NOMO-1 treated with DMSO at 0.1 percent for 48 hours (cell line): ENCODE measurements around the gene DAPP1.

Experiments used
- DNase-seq: peaks from one replicate; lab custom pipeline; 2025; ENCODE audit not compliant: unreplicated experiment; lab: John Stamatoyannopoulos, UW

DAPP1 gene

DNA sequence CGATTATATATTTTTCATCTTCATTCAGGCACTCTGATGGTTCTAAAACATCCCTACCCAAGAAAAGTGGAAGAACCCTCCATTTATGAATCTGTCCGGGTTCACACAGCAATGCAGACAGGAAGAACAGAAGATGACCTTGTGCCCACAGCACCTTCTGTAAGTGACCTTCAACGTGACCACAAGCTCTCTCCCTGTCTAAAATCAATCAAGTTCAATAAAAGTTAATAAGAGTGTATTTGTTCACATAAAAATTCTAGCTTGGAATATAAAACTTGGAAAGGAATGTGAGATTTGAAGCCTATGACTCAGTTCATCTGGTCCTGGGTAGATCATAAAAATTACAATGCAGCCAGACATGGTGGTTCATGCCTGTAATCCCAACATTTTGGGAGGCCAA is 36.6 kb downstream of the DAPP1 start:
- no peak for DNase-seq

DNA sequence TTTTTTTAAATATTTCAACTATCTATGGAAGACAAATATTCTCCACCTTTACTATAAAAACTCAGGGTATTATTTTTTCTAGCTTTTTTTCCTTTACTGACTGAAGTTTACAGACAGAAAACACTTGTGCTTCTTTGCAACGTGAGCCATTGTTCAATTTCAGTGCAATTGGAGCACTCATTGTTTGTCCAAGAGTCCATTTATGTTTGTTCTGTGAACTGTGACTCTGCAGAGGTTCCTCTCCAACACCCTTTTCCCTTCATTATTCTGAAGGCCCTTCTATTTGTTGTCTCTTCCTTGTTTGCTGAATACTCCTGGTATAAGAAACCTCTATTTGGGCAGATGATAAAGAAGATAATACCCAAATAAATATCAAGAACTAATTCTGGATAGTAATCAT is 37.4 kb downstream of the DAPP1 start:
- no peak for DNase-seq

DNA sequence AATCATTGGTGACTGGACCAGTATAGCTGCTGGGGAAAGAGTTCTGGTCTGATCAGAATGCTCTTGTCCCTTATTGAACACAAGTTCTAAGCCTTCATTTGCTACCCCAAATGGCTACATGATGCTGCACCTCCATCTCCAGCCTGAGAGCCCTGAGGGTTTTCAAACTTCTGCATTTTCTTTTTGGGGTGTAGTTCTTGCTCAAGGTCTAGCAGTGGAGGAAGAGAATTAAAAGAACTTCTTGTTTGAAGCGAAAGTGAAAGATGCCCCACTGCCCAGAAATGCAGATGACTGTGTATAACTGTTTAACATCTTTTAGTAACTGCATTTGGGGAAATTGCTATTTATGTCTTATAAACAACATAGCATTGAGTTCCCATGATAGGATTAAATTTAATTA is 39.1 kb downstream of the DAPP1 start:
- peak; percentile 91 for DNase-seq

DNA sequence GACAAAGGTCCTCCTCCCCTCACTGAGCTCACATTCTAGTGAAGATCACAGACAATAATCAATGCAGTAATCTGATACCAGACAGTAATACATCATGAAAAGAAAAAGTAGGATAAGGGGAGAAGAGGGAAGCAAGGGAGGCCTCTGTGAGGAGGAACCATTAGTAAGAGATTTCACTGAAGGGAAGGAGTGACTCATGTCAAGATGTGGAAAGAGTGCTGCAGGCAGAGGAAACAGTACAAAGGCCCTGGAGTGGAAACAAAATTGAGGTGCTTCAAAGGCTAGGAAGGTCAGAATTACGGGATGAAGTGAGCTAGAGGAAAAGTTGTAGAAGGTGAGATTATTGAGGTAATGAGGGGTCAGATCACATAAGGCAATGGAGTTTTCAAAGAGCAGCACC is 39.5 kb downstream of the DAPP1 start:
- peak; percentile 90 for DNase-seq

DNA sequence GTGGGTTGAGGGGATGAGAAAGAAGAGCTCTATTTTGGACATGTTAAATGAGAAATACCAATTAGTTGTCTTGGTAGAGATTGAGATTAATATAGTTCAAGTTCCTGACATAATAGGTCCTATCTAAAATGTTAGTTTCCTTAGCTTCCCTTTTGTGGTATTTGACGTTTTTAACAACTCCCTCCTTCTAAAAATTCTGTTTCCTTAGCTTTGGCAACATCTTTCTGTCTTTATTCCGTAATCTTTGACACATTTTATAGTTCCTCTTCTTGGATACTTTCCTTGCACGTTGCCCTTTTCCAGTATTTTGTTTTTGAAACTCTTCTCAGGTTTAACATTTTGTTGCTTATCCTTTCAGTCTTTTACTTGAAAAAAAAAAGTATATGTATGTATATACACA is 40.7 kb downstream of the DAPP1 start:
- DNase-seq: peak; percentile 85

DNA sequence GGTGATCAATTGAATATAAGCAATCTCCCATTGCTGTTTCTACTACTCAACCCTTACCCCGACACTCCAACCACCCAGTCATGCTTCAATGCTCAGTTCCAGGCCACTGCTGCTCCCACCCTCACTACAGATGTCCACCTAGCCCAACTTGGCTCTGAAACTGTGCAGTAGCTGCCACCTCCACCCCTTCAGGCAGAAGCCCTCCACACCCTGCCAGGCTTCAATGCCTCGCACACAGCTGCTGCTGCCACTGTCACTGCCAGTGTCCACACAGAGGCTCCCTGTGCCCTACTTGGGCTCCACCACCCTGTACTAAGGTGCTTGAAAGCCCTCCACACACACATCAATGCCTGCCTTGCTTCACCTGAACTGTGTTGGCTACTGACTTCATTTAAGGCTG is 43.0 kb downstream of the DAPP1 start:
- no peak for DNase-seq

DNA sequence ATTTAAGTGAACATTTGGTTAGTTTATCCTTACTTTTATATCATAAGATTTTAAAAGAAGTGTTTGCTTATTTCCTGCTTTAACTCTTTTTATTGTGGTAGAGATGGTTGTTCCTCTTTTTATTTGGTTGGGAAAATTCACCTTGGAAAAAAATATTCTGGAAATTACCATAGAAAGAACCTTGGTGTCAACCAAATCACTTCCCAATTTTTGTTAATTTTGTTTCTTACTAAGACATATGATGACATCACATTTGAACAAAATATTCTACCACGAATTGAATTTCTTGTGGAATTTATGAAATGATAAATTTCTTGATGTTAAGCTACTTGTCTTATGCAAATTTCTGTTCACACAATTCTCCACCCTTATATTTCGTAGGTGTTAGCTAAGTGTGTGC is 43.9 kb downstream of the DAPP1 start:
- no peak for DNase-seq

DNA sequence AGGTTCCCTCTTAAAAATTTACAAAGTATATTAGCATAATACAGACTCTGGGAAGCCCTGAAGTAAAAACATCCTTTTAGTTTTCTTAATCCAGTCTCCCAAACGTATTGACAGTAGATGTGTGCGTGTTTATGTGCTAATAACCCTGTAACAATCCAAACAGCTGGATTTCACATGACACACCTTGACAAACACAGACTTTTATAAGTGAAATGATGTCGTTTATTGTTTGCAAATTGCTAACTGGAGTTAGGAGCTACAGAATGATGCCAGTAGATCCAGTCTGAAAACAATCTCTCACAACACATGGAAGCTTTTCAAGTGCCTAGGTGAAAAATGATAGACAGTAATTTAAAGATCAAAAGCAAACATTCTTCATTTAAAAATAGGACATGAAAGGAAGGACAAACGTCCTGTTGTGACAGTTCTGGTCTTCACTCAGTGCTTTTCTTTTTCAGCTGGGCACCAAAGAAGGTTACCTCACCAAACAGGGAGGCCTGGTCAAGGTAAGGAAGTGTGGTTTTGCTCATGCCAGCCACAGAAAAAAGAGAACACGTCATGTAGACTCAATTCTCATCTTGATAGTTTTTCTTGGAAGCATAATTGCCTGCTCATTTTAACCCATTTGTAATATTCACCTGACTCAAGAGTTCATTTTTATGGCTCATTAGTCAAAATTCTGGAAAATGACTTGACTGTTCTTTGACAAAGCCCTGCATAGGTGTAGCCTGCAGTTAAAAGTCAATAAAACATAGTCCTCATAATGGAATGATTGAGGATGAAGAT is 44.7 kb downstream of the DAPP1 start:
- DNase-seq: peak; percentile 34

DNA sequence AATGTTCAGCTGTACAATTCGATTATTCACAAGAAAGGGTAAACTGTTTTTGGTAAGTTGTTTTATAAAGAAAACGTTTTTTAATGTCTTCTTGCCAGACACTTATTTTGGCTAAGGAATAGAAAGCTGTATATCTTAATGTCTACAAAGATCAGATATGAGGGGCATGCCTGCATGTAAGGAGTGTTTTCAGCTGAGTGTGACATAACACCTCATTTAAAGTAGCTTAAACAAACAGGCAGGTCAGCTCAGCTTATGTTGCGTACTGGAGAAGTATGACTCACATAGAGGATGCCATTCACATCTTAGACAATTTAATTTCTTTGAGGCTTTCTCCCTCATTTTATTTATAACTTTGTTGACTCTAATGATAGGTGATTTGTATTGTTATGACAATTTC is 47.2 kb downstream of the DAPP1 start:
- no peak for DNase-seq

DNA sequence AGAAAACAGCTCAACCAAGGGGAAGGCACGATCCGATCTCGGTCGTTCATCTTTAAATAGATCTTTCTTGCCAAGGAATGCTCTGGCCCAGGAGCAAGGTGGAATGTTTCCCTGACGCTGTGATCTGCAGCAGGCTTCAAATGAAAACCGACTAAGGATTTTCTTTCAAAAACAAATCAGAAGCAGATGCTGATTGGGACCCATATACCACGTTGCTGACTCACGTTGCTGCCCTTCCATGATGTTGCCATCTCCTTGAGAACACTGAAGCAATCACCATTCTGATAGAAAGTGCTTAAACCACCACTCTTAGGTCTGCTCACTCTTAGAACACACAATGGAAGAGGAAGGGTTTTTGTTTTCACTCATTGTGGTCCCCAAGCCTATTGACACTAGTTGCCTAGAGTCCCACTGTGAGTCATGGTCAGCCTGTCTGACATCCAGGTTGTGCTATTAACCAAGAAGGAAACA is 51.5 kb downstream of the DAPP1 start:
- no peak for DNase-seq

DNA sequence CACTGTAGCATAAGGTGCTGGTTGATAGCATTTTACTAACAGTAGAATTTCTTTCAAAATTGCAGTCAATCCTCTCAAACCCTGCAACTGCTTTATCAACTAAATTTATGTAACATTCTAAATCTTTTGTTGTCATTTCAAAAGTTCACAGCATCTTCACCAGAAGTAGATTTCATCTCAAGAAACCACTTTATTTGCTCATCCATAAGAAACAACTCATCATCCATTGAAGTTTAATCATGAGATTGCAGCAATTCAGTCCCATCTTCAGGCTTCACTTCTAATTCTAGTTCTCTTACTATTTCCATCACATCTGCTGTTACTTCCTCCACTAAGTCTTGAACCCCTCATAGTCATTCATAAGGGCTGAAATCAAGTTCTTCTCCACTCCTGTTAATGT is 55.9 kb downstream of the DAPP1 start:
- no peak for DNase-seq

DNA sequence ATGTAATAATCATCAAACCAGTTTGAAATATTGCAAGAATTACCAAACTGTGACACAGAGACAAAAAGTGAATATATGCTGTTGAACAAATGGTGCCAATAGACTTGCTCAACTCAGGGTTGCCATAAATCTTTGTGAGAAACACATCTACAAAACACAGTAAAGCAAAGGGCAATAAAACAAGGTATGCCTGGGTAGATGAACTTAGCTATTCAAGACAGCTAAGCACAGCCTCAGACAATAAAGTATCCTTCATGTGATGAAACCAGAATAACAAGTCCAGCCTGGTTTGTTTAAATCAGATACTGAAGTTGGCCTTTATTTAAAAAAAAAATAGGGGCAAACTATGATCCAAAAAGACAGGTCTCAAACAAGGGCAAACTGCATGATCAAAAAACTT is 58.4 kb downstream of the DAPP1 start:
- DNase-seq: no peak

DNA sequence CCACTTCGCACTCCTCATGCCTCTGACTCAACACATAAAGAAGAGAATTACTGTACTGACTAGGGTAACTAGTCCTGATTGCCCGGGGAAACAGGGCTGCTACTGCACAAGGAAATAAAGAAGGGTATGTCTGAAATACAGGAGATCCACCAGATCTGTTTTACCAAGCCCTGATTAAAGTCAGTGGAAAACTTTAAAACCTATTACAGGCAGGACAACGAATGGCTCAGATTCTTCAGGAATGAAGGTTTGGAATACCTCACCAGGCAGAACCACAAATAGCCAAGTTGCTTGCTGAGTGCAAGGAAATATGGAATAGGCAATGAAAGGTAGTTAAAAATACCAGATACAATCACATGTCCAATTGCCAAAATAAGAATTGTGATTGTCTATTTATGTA is 60.3 kb downstream of the DAPP1 start:
- no peak for DNase-seq

DNA sequence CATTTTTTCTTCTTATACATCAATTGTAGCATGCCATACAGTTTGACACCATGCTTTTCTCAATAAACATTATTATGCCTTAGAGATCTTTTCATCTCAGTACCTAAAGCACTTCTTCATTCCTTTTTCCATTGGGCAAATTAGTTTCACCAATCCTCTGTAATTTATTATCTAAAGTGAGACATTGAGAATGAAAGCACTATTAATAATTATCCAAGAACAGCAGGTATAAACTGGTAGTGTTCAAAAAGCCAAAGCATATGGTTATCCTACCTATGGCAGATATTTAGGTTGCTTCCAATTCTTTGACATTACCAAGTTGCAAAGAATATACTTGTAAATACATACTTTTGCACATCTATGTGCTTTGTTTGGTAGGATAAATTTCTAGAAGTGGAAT is 62.0 kb downstream of the DAPP1 start:
- no peak for DNase-seq

DNA sequence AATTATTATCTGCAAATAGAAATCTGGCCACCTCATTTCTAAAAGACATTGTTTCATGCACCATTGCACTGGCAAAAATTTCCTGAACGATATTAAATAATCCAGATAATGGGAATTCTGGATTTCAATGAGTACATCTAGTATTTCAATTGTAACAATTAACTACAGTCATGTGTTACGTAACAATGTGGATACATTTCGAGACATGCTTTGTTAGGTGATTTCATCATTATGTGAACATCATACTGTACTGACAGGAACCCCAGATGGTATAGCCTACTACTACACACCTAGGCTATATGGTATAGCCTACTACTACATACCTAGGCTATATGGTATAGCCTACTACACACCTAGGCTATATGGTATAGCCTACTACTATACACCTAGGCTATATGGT is 62.8 kb downstream of the DAPP1 start:
- peak; percentile 37 for DNase-seq

DNA sequence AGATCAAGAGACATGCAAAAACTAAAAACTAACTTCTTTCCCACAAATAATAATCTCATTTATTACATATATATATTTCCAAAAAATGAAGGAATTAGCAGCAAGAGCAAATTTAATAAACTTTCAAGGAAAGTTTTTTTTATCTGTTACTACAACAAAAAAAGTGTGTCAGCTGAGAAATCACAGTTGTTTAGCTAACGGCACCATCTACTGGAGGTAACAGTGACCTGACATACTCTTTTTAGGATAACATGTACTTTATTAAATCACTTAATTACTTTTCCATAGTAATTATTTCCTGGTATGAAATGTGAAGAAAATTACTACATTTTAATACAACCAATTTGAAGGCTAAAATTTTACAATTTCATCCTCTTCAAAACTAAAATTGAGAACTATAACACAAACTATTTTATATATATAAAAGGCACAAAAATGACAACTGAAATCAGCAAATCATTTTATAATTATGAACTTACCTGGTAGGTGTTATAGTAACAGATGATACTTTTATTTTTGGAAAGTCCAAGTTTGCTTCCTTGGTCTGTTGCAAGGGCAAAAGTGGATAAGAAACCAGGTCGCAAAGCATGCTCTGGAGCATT is 68.5 kb downstream of the DAPP1 start:
- DNase-seq: peak; percentile 56

DNA sequence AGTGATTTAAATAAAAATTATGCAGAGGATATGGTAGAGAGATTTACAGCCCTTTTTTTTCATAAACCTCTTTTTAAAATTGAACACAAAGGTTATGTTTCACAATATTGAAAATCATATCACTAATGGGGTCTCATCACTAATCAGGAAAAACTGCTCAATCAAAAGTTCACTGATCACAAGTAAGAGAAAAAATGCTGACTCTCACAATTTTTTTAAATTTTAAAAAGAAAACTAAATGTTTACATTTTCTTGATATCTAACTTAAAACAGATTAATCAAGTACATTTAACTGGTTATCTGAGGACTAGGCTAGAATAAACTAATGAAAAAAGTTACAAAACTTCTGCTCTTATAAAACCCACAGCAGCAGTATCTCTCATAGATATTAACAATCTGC is 69.1 kb downstream of the DAPP1 start:
- no peak for DNase-seq

DNA sequence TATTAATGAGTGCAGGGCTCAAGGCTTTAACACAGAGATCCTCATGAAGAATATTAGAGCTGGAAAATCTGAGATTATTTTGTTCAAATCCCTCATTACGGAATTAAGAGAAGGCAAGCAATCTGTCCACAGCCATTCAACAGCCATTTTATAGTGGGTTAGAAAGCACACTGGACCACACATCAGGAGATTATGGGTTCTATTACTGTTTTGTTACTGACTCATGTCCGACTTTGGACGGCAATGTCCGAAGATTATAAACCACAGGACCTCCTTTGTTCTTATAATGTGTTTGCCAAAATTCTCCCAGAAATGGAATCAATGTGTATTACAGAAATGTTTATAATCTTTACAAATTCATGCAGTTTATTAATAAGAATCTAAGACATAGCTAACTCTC is 69.5 kb downstream of the DAPP1 start:
- DNase-seq: no peak

DNA sequence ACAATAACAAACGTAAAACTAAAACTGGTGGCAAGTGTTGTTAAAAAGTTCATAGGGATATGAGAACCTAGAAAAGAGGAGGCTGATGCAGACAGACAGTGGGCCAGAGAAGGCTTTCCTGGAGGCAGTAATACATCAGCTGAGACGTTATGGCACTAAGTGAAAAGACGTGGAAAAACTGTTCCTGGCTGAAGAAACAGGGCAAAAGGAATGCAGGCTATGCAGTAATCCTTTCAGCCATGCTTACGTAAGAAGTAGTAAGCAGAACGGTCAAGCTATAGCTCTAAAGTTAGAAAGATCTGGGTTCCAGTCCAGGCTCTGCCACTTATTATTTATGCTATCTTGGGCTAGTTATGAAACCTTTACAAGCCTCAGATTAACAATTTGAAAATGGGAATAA is 71.2 kb downstream of the DAPP1 start:
- DNase-seq: no peak

DNA sequence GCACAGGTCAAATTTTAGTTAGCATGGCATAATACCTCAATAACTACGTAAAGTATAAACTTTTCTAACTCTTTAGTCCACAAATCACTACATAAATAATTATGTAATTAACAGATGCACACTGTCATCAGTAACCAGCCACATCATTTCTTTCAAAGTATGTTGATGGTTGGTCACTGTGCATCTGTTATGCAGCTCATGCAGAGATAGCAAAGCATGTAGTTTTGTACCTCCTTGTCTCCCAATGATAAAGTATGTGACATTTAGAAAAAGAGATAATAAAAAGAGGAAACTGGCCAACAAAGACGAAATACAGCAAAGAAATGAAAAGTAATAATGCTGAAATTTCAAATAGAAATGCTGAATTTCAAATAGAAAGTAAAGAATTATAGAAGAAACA is 74.7 kb downstream of the DAPP1 start:
- DNase-seq: no peak

DNA sequence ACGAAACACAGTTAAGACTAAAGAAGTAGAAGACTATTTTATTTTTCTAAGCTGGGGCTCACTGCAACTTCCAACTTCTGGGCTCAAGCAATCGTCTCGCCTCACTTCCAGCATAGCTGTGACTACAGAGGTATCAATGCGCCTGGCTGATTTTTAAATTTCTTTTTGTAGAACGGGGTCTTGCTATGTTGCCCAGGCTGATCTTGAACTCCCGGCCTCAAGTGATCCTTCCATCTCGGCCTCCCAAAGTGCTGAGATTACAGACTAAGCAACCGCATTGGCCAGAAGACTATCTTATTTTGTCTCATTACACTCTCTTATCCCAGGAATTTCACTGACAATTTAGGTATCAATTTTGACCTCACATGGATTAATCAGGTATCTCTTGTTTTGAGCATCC is 76.4 kb downstream of the DAPP1 start:
- DNase-seq: no peak

DNA sequence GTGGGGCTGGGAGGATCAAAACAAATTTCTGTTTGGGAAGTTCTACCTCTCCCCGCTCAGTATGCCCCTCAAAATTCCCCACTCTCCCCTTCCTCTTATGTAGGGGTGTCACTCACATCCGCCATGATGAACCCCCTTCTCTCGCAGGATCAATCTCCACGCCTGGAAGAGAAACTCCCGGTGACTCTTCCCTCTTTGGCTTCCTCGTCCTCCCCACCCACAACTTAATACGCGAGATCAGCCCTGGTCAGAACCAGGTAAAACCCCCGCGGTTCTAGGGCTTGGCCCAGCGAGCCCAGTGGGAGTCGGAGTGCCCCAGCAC is 77.2 kb downstream of the DAPP1 start:
- DNase-seq: no peak
